Measurements from ENCODE around the gene HCN2.

DNA sequence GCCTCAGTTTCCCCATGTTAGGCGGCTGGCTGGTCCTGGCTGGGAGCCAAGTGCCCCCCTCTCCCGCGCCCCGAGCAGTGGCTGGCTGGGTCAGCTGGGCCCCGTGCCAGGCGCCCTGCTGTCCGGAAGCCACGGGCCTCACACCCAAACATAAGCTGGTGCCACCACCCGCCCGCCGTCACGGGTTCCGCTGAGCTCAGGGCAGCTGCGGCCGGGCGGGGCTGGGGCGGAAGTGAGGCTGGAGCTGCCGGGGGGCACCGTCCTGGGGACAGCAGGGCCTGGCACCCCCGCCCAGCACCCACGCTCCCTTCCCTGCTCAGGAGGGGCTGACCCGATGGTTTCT lies 19.3 kb downstream of the HCN2 start:
- TF ChIP-seq, protein P1, sequence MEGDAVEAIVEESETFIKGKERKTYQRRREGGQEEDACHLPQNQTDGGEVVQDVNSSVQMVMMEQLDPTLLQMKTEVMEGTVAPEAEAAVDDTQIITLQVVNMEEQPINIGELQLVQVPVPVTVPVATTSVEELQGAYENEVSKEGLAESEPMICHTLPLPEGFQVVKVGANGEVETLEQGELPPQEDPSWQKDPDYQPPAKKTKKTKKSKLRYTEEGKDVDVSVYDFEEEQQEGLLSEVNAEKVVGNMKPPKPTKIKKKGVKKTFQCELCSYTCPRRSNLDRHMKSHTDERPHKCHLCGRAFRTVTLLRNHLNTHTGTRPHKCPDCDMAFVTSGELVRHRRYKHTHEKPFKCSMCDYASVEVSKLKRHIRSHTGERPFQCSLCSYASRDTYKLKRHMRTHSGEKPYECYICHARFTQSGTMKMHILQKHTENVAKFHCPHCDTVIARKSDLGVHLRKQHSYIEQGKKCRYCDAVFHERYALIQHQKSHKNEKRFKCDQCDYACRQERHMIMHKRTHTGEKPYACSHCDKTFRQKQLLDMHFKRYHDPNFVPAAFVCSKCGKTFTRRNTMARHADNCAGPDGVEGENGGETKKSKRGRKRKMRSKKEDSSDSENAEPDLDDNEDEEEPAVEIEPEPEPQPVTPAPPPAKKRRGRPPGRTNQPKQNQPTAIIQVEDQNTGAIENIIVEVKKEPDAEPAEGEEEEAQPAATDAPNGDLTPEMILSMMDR (IDR thresholded peaks at IDR 0.05; ENCODE audit: low read length), result no peak
- no peak for TF ChIP-seq EZH2 (IDR thresholded peaks at IDR 0.05; ENCODE audit: borderline replicate concordance, low read length)

Data from OCI-LY1 (cell line).